Measurements from ENCODE around the gene EPB41L3.
"Not testable (repeated sequence)": the region's sequence is repeated elsewhere in the genome, so short reads cannot be mapped to it uniquely, and the experiment has no call there.

Gene EPB41L3

DNA sequence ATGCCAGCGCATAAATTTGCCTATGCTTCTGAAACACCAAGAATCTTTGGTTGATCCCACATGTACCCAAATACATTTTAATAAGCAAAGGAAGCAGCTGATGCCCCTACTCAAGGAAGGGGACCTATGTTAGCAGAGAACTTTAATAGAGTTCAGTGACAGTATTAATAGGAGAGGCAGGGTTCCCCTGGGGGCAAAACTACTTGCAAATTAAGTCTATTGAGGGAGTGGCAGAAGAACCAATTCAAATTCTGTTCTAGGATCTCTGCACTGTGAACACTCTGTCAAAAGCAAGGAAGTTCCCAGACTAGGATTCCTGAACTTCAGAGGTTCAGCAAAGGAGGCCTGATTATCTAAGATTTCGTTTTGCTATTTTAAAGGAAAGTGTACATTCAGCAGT, 47.5 kb downstream of the EPB41L3 start:
- no peak for DNase-seq (ENCODE audit: low read depth in 2 of 2)

DNA sequence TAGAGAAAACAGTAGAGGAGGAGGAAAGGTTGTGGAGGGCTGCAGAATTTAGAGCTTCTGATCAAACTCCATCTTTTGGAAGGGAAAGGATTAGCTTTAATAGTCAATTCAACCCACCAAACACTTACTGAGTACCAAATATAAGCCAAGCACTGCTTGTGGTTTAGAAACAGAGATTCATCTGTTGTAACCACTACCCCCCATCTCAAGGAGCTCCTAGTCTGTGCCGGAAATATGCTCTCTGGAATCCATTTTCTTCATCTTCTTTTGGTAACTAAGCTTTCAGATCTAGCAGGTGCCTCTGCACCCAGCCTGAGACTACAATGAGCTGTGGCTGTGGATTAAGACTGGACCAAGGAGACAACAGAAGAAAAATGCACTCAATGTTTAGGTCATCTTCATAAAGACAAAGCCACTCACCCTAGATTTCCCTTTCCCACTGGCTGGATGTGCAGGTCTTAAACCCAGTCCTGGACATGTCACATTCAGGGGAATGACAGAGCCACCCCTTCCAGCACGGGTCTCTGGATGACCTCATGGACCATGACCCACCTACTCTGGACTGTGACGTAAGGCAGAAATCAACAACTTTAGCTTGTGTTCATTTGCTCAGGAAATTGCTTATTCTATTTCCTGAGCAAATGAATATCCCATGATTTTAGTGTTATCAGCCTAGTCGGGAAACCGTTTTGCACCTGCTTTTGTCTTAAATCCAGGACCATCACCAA, 52.9 kb downstream of the EPB41L3 start:
- no peak for DNase-seq (ENCODE audit: low read depth in 2 of 2)

DNA sequence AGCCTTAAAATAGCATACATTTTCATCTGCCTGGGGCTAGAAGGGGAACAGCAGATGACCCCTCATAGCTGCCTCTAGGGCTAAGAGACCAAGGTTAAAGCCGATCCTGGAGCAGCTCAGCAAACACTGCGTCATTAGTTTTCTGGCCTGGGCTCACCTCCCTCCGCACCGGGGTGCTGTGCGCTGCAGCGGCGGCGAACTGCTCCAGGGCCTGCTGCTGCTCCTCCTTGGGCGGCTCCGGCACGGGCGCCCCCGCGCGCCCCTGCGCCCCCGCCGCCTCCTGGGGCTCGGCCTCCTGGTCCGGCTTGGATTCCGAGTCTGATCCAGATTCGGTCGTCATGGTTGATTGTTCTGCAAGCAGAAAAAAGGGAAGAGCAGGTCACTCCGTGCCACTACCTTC, 55.0 kb downstream of the EPB41L3 start:
- no peak for DNase-seq (ENCODE audit: low read depth in 2 of 2)

DNA sequence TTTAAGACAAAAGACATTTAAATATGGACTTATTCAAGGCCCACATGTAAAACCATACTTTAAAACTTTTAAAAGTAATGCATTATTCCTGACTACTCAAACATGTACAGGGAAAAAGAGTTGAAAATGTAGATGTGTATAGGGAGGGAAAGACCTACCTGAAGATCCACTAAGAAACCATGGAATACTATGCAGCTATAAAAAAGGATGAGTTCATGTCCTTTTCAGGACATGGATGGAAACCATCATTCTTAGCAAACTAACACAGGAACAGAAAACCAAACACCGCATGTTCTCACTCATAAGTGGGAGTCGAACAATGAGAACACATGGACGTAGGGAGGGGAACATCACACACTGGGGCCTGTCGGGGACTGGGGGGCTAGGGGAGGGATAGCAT, 55.8 kb downstream of the EPB41L3 start:
- not testable (repeated sequence) for DNase-seq (ENCODE audit: low read depth in 2 of 2)

DNA sequence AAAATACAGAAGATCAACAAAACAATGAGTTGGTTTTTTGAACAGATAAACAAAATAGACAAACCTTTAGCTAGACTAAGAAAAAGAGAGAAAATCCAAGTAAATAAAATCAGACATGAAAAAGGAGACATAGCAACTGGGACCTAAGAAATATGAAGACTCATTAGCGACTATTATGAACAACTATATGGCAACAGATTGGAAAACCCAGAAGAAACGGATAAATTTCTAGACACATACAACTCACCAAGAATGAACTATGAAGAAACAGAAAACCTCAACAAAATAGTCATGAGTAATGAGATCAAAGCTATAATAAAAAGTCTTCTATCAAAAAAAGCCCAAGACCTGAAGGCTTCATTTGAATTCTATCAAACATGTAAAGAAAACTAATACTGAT, 59.3 kb downstream of the EPB41L3 start:
- no peak for DNase-seq (ENCODE audit: low read depth in 2 of 2)

DNA sequence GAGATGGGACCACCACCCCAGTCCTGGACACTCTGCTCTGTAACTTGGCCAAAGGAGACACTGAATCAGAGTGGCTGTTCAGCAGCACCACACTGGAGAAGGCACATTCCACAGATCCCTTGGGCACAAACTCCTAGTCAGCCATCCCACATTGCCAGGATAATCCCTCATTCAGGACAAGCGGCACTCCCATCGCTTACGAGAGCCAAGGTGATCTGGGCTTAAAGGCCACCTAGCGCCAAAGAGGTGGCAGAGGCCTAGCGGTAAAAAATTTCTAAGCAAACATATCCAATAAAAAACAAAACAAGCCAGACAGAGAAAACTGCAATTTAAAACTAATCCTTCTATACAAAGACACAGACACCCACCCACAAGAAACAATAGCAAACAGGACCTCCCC, 62.2 kb downstream of the EPB41L3 start:
- no peak for DNase-seq (ENCODE audit: low read depth in 2 of 2)

DNA sequence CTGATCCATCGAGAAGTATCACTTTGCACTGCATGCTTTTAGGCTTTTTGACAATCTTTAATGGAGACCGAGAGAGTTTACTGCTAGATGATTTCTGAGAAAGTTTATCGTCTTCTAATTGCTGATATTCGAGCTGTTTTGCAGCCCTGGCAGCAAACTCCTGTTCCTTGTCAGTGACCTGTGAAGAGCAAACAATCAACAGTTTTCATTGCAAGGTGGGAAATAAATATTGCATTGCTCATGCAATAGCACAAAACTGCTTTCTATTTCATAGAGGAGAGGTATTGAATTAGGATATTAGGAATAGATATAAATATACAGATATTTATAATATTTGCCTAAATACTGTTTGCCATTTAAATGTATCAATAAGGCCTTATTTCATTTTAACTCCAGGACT, 65.5 kb downstream of the EPB41L3 start:
- DNase-seq (ENCODE audit: low read depth in 2 of 2), result no peak

DNA sequence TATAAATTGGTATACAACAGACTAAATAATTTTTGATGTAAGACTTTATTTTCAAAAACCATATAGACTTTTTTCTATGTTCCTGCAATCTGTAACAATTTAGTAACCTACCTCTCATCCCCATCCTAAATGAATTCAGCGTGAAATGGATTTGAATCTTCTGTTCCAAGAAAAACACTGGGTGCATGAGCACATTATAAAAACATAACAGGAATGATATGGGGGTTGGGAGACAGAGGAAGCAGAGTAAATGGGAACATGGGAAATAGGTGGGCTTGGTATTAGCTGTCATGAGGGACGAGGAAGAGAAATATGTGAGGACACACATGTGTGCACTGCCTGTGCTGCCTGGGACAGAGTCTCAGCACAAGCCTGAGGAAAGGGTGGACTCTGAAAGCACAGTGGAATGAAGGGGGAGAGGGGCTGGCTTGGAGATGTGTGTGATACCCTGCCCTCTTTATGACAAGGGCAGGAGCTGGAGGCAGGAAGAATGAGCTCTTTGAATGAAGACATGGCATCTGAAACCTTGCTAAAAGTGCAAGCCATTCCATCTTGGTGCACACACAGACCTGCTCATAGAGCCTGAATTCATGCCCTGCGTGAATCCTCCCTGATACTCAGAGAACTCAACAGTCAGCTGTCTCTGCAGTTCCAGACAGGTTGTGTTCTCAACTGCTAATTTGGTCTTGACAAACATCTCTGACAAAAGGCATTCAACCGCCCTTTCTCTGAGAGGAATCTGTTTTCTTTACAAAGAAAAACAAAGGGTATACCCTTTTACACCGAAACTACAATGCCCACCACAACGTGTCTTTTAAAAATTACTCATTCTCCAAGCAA, 66.6 kb downstream of the EPB41L3 start:
- DNase-seq (ENCODE audit: low read depth in 2 of 2), result no peak

DNA sequence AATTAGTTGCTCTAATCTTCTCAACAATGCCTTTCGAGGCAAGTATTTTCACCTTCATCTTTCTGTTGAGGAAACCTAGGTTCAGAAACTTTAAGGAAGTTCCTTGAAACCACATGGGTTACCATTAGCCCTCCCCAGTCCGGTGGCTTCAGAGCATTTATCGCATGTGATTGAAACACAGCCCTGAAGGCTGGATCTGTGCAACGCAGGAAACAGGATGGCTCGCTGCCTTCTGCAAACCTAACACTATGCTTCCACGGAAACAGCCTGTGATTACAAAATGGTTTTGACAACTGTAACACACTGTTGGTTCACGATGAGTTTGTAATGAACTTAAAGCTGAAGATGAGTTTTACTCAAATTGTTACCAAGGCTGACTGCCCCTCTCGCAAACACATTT, 68.5 kb downstream of the EPB41L3 start:
- no peak for DNase-seq (ENCODE audit: low read depth in 2 of 2)

DNA sequence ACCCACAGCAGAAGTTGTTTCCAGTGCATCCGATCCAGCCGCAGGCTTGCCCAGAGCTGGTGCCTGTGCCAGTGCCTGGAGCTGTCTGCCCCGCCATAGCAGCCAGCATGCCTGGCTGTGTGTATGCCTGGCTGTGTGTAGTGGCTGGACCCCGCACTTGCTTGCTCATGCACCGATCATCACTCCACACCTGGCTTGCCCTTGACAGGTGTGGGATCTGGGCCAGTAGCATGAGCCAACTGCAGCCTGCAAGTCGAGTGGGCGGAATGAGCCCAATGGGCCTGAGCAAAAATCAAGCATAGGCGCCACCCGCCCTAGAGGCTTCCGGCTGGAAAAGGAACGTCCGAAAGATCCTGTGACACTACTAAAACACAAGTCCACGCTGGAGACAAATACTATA, 74.5 kb downstream of the EPB41L3 start:
- DNase-seq (ENCODE audit: low read depth in 2 of 2), result no peak

DNA sequence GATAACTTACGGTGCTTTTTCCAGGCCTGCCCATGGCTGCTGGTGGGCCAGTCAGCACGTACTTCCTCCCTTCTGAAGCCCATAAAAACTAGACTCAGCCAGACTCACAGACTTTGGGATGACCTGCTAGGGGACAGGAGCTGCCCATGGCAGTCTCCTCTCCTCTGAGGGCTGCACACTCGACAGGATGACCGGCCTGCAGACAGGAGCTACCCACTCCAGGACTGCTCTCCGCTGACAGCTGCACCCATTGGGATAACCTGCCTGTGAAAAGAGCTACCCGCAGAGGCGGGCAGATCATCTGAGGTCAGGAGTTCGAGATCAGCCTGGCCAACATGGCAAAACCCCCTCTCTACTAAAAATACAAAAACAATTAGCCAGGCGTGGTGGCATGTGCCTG, 75.4 kb downstream of the EPB41L3 start:
- no peak for DNase-seq (ENCODE audit: low read depth in 2 of 2)

DNA sequence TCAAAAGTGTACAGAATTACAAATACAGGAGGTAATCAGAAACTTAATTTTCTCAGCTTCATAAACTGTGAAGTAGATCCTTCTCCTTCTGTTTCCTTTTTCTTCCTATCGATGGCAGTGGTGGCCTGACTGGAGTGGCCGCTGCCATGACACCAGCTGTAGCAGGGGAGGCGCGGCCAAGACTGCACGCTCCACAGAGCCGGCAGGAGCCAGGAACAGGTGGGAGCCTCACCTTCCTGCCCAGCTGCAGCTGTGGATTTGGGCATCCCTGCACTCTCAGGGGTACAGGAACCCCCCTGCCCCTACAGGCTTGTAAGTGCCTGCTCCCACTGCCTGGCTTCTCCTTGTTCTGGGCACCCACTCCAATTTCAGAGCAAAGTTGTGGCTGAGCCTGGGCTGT, 76.1 kb downstream of the EPB41L3 start:
- no peak for DNase-seq (ENCODE audit: low read depth in 2 of 2)

DNA sequence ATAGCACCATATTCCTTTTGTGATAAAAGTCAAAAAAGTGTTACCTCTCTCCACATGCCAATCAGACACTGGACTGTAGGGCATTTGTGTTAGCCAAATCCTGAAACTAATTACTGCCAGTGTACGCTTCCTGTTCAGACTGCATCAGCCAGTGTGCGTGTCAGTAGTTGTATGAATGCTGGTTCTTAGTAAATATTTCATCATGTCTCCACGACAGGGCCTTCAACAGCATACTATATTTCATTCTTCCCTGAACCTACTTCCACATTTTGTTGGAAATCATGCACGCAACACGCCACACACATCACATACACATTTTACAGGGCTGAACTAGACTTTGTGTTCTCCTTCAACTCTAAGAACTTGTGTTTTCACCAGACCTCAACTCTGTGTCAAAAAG, 77.5 kb downstream of the EPB41L3 start:
- DNase-seq (ENCODE audit: low read depth in 2 of 2), result no peak

DNA sequence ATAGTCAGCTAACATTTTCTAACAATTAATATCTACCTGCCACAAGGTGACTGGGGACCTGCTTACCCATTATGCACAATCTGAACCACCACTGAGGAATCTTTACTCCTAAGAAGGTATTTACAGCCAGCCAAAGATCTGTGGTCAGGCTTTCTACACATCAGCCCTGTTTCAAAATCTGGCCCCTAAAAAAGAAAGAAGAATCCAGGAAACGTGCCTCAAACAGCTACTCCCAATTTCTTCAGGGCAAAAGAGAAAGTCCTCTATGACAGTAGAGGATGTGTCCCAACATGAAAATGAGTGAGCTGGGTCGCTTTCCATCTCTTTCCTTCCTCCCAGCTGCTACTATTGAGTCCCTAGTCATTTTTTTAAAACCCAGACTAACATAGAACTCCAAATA, 79.5 kb downstream of the EPB41L3 start:
- no peak for DNase-seq (ENCODE audit: low read depth in 2 of 2)

DNA sequence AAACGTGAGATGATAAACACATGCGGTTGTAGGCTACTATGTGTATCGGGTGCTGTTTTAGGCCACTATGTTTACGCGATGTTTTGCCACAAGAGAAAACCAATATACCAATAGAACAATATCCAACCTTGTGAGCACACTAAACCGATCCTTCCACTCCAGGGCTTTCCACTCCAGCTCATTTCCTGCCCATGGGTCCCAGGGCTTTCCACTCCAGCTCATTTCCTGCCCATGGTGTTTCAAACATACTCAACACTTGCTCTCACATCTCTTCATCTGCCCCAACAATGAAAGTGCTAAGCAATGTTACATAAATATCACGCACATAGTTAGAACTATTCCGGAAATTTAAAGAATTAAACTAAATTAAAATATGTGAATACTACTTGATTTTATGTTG, 80.0 kb downstream of the EPB41L3 start:
- no peak for DNase-seq (ENCODE audit: low read depth in 2 of 2)

DNA sequence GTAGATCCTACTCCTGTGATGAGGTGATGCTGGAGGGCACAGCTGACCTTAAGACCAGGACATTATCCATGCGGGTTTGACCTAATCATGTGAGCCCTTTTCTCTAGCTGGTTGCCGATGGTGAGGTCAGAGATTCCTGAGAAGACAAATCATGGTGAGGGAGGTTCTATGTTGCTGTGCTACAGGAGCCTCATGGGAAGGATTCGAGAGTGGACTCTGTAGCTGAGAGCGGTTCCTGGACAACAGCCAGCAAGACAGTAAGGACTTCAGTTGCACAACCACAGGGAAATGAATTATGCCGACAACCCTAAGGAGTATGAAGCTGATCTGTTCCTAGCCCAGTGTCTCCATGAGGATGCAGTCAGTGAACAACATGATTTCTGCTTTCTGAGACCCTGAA, 80.4 kb downstream of the EPB41L3 start:
- no peak for DNase-seq (ENCODE audit: low read depth in 2 of 2)

DNA sequence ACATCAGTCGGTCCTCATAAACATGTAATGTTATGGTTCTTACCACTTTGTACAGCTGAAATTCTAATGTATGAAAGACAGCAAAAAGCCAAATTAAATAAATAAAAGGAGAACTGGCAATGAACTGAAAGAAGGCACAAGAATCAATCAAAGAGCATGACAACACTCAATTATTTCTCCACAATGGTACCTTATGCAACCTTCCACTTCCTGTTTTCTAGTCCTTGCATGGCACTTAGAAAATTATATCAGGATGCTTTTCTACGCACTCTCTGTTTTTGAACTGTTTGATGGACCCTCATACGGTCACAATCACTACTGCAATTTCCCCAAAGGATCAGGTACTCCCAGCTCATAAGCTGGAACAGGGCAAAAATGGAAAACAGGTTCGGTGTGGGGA, 81.6 kb downstream of the EPB41L3 start:
- DNase-seq (ENCODE audit: low read depth in 2 of 2), result no peak

DNA sequence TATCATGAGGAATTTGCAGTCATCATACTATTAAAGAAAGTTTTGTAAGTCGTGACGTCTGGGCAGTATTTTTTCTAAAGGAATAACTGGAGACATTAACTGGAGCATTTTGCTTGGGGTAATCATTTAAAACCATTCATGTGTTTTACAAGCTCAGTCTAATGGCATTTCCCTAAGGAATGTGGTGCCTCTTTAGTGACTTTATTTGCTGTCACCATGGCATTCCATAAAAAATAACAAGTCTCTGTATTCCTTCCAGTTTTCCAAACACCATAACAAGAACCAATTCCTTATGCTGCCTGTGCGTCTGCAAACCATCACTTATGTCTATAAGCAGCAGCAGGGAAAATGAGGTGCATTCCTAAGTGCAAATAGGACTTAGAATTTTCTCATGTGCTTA, 82.8 kb downstream of the EPB41L3 start:
- DNase-seq (ENCODE audit: low read depth in 2 of 2), result no peak

DNA sequence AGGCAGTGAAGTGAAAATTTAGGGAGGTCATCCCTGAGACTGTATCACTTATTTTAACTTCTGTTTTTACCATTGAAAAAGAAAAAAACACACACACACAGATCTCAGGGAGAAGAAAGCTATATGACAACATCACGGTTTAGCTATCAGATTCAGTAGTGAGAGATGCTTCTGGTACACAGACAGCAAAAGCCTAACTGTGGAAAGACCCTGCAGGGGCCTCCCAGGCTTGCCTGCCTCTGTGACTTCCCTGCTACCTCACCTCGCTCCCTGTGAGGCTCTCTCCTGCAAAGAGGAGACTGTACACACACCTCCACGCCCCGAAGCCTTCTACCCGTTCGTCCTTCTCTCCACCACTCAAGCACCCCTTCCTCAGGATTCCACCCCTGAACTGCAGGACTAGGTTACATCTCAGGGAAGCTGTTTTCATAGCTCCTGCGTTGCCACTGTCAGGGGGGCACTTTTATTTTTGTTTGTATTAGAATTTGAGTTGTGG, 86.3 kb downstream of the EPB41L3 start:
- DNase-seq (ENCODE audit: low read depth in 2 of 2), result no peak

DNA sequence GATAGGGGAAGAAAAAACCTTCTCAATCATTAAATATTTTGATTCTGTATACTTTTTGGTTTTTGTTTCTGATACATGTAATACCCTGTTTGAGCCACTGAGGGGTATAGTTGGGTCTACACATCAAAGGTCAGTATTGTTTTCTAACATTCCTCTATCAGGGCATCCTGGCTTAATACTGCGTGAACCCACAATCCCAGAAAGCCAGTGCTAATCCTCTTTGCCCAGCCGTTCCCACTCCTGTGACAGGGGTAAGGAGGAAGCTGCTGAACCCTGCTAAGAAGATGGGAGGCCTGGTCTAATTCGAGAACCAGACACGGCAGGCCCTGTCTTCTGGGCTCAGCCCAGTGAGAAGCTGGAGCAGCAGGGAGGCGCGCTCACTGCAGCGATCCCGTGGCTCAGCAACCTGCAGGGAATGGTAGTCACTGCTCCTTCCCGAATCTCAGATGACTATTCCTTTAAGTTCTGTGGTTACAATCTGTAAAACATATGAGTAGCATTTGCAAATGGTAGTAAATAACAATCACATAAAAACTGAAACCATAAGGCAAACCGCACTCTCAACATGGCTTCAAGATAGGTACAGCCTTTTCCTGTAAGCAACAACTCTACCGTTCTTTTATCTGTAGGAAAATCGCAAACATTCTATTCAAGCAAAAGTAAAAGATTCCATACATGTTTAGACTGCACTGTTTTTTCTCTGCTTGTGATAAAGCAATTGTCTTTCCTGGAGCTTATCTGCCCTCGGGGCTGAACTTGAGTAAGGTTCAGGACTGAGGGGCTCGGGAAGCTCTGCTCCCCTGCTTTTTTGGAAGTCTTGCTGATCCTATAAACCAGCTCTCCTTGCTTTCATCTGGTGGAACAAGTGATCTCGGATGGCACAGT, 87.0 kb downstream of the EPB41L3 start:
- no peak for DNase-seq (ENCODE audit: low read depth in 2 of 2)

DNA sequence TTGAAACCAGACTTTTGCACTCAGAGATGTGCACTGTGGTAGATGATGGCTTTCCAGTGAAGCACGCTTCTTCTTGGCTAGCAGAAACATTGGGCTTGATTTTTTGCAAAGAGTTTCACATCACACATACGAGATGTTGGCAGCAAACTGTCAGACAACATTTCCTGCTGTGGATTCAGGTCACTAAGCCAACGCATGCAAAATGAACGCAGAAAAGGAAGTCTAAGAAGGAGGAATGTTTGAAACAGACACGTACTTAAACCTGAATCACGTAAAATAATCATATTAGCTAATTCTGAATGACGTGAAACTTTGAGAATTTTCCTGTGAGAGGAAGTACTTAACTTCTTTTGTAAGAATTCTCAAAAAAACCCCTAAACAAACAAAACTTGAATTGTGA, 88.1 kb downstream of the EPB41L3 start:
- no peak for DNase-seq (ENCODE audit: low read depth in 2 of 2)

DNA sequence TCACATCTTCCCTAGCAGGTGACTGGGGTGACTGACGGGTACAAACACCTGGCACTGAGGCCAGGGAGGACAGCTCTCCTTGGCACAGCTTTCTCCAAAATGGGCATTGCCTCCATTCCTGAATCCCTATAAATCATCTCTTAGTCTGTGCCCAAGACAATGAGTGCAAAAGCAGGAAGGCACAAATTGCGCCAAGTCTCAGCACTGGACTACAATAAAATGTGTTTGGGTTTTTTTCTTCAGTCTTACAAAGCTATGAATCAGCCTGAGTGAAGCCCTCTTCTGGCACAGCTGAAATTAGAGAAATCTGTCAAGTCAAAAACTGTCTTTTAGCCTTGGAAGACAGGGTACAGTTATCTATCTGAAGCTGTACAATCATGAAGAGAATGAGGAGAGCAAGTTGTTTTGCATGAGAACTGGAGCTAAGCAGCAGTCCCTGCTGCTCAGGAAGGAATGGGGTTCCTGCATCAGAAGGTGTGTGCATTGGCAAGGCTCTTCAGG, 90.8 kb downstream of the EPB41L3 start:
- no peak for DNase-seq (ENCODE audit: low read depth in 2 of 2)
